GM21526 (cell line): ENCODE data around the gene COL8A1.

ENCODE experiments used
- ATAC-seq: cut with Tn5 transposase; IDR thresholded peaks from one replicate; pipeline ENCODE4 v1.9.1; 2021; ENCODE audit warnings: moderate library complexity; ENCODE audit not compliant: unreplicated experiment, low FRiP score

COL8A1 gene

DNA sequence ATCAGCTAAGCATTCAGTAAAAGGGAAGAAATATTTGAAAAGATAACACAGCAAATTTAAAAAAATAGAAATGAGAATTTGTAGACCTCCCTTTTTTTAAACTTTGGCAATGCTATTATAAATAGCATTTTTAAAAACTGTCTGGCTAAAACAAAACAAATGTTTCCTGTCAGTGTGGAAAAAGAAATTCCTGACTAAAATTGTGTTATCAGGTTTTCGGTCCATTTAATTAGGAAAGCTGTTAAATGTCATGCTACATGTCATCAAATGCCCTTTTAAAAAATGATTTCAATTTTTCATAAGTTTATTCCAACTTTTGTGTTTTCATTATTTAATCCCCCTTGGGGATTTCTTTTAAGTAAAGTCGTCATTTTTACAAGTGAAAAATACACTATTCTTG, 29.6 kb downstream of the COL8A1 start:
- ATAC-seq, result no peak

DNA sequence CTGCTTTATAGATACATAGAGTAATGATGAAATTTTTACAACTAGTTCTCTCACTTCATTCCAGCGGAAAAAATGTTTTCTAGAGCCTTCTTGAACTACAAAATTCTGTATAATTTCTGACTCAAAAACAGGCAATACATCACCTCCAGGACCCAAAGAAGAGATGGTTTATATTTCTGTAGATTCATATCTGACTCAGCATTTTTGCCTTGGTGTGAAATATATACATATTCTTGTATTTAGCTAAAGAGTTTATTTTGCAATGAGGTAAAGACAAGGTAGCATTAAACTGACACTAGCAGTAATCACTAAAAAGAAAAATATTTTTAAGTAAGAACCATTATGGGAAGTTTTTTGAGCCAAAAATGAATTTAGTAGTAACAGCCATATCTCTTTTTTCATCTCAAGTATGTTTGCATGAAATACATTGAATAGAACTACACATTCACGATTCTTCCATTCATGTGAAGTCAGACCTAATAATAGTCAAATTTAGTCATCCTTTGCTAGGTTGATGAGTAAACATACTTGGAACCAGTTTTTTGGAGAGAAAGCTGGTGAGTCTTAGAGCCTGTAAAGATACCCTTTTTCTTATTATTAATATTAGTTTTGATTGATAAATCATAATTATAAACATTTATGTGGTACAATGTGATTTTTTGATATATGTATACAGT, 31.6 kb downstream of the COL8A1 start:
- no peak for ATAC-seq

DNA sequence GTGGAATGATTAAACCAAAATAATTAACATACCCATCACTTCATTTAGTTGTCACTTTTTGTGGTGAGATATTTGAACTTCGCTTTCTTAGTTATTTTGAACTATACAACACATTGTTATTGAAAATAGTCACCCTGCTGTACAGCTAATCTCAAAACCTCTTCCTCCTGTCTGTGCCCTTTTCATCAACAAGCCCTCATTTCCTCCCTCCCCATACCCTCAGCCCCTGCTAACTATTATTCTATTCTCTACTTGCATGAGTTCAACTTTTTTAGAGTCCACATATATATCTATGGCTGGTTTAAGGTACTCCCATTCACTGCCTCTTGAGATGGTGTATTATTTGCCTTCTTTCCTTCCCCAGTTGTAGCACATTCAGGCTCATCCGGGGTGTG, 32.2 kb downstream of the COL8A1 start:
- no peak for ATAC-seq

DNA sequence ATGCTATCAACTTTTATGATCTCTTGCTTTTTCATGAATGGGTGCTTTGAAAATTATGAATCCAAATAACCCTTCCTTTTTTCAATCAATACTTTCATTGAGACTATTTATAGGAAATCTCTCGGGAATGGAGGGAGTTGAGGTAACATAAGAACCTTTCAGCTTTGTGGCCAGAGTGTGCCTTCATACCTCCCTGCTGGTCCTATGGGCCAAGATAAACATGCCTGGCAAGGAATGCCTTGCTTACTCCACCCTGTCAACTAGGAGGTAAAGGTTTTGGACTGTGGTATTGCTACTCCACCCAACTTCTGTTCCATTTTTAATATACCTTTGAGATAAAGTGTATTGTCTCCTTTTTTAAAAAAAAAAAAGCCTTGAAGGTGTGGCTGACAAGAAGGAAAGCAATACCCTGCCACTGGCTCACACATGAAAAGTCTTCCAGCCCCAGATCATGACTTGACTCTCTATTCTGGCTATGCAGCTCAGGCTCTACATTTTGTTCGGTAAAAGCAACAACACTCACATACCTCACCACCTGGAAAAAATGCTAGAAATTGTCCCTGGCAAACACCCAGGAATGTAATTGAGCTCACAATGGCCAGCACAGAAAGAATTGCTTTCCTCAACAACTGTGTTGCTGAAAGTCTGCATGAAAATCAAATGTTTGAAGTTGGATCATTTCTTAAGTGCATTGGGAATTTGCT, 35.8 kb downstream of the COL8A1 start:
- no peak for ATAC-seq

DNA sequence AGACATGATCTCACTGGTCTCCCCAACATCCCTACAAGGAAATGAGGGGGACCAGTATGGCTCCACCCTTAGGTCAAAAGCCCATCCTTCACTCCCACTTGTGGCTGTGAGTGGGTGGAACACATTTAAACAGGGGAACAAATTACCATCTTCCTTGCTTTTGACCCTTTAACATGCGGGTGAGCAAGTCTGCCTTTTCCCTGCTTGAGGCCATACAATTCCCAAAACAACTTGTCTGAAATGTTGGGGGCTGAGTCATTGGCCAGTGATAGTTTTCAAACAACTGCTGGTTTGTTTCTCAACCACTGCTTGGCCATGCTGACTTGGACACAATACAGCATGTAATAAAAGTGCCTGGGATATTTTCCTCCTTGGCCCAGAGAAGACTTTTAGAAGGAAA, 39.6 kb downstream of the COL8A1 start:
- no peak for ATAC-seq

DNA sequence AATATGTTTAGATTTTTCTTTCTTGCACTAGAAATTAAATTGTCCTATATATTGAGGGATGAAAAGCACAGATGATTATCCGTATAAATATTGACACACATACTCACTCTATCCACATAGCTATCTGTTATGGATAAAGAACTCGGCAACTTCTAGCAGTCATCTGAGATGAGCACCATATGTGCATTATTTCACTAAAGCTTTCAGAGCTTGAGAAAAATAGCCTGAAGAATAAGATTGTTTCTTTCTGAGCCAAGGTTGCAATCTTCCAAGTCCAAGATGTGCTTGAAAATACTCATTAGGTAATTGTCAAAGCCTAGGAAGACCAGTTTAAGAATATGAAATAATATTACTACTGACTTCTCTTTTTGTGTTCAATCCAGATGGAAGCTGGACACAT, 40.5 kb downstream of the COL8A1 start:
- ATAC-seq, result no peak

DNA sequence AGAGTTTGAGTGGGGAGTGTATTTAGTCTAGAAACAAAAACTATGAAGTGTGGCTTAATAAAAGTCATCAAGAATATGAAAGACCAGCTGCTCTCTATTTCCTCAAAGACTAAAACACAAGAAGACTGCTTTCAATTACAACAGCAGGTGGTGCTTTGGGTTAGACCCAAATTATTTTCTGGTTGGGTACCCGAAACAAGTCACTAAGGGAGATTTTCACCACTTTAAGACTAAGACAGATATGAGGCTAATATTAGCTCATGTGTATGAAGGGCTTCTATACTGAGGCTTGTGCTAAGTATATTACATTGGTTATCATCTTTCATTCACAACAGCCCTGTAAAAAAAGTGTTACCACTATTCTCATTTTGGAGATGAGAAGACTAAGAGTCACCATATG, 43.1 kb downstream of the COL8A1 start:
- ATAC-seq, result no peak

DNA sequence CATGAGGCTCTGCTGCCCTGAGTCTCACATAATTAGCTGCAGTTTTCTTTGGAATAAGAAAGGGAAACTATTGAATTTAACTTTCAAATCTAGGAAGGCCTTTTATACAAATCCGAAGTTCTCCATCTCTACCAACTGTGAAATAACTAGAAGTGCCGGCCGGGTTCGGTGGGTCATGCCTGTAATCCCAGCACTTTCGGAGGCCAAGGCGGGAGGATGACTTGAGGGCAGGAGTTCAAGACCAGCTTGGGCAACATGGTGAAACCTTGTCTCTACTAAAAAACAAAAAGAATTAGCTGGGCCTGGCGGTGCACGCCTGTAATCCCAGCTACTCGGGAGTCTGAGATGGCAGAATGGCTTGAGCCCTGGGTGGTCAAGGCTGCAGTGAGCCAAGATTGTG, 43.6 kb downstream of the COL8A1 start:
- no peak for ATAC-seq

DNA sequence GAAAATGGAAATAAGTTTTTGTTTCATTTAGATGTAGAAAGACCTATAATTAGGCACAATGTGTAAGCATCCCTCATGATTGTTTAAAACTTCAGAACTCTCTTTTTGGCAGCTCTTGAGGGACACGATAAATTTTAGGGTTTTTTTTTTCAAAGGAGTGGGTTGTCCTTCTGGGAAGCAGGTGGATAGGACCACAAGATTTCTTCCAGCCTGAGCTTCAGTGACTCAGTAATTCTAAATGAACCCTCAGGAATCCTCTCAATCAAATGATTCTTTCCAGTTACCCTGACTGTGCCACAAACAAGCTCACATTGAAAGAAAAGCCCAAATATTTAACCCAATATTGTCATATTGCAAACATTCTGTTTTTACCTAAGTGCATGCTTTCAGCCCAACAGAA, 45.1 kb downstream of the COL8A1 start:
- ATAC-seq, result no peak

DNA sequence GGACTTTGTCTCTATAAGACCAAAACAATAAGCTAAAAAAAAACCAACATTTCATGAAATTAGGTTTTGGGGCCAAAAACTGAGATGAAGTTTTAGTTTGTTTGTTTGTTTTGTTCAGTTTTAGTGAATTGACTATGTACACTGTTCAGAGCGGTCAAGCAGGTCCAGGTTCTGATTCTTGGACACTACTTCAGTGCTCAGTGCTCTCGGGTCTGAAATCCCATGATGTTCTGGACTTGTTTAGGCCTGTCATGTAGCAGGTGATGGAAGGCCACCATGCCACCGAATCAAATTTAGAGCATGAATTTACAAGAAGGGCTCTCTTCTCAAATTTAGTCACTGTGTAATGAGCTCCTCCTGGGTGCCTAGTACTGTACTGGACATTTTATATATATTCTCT, 45.5 kb downstream of the COL8A1 start:
- ATAC-seq, result no peak

DNA sequence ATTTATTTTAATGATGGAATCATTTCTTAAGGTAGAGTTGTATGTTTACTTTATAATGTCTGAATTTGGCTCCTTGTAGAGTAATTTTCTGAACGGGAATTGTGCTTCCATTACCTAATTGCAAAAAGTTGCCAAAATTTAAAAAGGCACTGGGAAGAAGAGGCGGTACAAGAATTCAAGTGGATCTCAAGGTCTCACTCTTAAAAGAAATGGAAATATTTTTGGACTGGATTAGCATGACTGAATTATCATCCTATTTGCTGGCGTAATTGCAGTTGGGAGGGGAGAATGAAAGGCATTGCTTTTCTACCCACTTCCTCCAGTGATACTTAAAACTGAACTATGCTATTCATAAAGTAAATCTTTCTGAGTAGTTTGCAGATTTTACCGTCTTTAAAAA, 46.2 kb downstream of the COL8A1 start:
- no peak for ATAC-seq

DNA sequence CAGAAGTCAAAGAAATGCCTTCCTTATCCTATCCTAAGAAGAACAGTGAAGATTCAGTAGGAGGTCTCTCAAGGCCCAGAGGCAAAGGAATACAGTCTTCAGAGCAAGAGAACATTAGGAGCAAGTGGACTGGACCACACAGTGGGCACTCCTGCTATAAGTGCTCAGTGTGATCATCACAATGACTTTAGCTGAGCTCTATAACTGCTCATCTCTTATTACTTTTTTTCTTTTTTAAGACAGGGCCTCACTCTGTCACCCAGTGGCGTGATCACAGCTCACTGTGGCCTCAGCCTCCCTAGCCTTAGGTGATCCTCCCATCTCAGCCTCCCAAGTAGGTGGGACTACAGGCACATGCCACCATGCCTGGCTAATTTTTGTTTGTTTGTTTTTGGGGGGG, 48.1 kb downstream of the COL8A1 start:
- no peak for ATAC-seq

DNA sequence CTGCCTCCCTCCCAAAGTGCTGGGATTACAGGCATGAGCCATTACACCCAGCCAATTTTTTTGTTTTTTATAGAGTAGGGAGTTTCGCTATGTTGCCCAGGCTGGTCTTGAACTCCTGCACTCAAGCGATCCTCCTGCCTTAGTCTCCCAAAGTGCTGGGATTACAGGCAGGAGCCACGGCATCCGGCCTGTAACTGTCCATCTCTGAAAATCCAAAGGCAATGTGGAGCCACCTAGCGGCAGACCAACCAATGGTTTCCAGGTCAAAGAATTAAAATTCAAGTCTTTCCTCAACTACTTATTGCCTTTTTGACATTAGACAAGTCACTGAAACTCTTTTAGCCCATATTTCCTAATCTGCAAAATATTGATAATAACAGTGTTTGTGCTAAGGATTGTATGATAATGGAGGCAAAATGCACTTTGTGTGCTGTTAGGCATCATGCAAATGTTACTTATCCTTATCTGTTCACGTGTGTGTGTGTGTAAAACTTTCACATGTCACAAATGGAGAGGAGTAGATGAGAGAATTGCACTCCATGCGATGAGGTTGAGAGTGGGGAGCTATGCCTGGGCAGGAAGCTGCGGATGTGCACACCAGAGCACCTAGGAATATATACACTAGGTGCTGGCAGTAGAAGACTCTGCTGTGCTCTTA, 48.7 kb downstream of the COL8A1 start:
- ATAC-seq, result no peak

DNA sequence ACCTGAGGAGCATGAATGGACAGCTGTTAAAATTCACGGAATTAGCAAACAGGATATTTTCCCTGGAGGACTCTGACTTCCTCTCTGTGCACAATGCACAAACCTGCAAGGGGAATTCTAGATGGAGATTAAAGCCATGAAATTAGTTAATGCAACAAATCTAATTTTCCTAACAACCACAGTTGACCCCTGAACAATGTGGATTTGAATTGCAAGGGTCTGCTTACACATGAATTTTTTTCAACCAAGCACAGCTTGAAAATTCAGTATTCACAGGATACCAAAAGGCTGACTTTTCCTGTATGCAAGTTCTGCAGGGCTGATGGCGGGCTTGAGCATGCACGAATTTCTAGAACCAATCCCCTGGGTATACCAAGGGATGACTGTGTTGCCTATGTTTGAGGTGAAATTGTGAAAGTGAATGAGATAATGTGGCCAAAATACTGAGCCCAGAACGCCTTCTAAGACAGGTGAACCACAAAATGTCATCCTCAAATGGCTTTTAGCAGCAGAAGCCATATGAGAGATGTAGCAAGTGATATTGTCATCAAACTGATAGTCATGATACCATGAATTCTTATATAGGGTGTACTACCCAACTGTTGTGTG, 52.5 kb downstream of the COL8A1 start:
- ATAC-seq, result no peak

DNA sequence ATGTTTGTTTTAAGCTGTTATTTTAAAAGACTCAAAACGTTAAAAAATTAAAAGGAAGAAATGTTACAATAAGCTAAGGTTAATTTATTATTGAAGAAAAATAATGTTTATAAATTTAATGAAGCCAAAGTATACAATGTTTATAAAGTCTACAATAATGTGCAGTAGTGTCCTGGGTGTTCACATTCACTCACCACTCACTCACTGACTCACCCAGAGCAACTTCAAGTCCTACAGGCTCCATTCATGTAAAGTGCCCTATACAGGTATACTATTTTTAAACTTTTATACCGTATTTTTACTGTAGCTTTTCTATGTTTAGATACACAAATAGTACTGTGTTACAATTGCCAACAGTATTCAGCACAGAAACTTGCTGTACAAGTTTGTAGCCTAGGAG, 55.2 kb downstream of the COL8A1 start:
- ATAC-seq, result no peak

DNA sequence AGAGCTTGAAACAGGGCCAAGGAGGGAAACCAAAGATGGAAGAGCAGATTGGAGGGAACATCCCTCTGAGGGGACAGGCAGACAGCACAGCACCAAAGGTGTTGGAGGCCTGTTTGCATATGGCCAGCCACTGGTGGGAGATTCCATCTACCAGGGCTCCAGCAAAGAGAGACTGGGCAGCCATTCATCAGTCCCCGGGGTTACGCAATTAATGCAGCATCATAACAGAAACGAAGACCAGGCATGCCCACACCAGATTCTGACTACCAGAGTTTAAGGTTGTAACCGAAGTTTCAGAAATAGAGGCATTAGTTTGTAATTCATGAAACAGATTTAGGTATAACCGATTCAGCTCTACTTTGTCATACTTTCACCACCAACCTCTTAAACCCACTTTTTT, 58.1 kb downstream of the COL8A1 start:
- ATAC-seq, result no peak

DNA sequence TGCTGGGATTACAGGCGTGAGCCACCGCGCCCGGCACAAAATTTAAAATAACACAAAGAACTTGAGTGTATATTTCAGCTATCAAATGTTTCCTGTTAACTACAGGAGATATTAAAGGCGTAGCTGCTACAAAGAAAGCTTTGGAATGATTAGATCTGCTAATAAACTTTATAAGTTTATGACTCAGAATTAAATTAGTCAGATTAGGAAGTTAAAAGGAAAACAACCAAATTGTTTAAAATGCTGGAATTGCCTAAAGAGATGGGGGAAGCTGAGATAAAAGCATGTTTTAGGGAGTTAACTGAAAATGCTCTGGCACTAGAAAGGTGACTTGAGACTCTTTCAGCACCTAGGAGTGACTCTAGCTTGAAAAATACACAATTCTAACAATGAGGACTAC, 58.9 kb downstream of the COL8A1 start:
- ATAC-seq, result no peak

DNA sequence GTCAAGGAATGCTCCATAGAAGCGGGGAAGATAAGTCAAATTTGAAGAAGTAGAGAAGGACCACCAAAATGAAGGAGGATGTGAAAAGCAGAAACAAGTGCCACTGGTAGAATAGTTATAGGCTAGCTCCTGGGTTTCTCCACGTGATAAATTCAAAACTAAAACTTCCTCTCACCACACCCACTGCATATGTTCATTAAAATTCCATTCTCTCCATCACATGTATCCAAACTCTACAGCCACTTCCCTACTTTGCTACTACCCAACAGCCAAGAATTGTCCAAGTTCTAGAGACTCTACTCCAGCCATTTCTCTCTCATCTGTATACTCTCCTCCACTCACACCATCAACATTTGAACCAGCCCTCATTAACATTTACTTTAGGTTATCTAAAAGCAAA, 60.5 kb downstream of the COL8A1 start:
- ATAC-seq, result no peak

DNA sequence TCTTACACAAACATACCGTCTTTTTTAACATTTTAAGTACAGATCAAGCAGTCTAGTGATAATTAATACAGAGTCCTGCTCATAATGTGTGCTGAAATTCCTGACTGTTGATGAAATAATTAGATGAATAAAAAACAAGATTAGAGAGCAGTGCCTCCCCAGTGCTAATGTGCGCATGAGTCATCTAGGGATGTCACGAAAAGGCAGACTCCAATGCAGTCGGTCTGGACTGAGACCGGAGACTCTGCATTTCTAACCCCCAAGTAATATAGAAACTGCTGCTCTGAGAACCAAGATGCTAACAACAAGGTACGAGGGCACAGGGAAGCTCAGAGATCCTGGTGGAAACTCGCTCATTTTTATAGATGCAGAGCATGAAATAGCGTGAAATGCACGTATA, 61.4 kb downstream of the COL8A1 start:
- no peak for ATAC-seq

DNA sequence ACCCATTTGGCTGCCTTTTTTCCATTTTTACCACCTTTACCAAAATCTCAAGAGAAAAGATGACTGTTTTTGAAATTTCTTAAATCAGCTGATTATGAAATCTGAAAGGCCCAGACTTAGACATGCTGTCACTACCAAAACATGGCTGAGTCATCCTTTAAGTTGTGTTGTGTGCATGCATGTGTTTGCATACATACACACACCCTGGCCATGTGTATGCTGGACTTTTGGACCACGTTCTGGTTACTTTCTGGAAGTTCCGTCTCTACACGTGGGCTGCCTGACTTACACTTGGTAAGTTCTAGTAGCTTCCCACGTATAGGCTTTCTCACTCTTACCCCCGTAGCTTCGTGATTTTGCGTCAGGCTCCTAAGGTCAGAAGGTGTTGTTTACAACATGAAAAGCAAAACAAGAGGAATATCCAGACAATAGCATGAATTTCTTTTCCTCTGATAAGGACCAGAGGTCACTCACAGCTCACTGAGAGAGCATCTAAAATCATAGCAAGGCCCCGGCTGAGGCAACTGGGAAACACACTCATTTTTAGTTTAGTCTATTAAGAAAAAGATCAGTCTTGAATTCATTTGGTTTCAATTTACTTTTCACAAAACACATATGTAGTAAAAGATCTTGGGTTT, 62.4 kb downstream of the COL8A1 start:
- no peak for ATAC-seq
